GM12878 (cell line): ENCODE measurements around the gene XRCC2. TPM values are rescaled to one million over a fixed set of nuclear protein-coding genes. Genes with fewer than 3 reads are reported as not detected.

ENCODE experiments used
- ATAC-seq: fragments of 200-7000 bp; cut with Tn5 transposase; 3 replicates; pipeline ENCODE4 v1.9.1; 2020; ENCODE audit warnings: mild to moderate bottlenecking, moderate library complexity
- BruUV-seq: library from RNA; stranded (reverse); fragments of 400-500 nt; replicated peaks from 2 replicates; lab custom pipeline; 2021; lab: Mats Ljungman, UMichigan
- CTCF ChIA-PET: fragments of 300-600 bp; sonication (Branson Sonifier 250); formaldehyde crosslinking; extraction: SDS; loops from one replicate; lab custom pipeline; 2021; ENCODE audit warnings: inconsistent platforms; lab: Yijun Ruan, JAX
- POLR2A ChIA-PET: fragments of 350-600 bp; formaldehyde crosslinking; extraction: SDS; loops from one replicate; lab custom pipeline; 2021; ENCODE audit warnings: inconsistent platforms; lab: Charles Lee
- RAD21 ChIA-PET: fragments of 300-600 bp; sonication (Branson Sonifier 250); formaldehyde crosslinking; loops from one replicate; lab custom pipeline; 2023; ENCODE audit warnings: antibody characterized with exemption; ENCODE audit not compliant: unreplicated experiment; lab: Charles Lee
- SMC1A ChIA-PET: fragments of 300-600 bp; sonication (Branson Sonifier 250); formaldehyde crosslinking; loops from one replicate; lab custom pipeline; 2023; ENCODE audit not compliant: unreplicated experiment, uncharacterized antibody; lab: Charles Lee
- DNase-seq: peaks from one replicate; pipeline ENCODE4 v3.0.0-alpha.2; 2011; ENCODE audit warnings: low read depth, low spot score
- FAIRE-seq: peaks from 3 replicates; lab custom pipeline; 2011; peaks lifted over from hg19 to GRCh38; lab: Jason Lieb, UNC
- H2AFZ ChIP-seq: 2 replicates; pipeline ENCODE4 v1.6.0; 2011; ENCODE audit warnings: low read depth, low read length, control low read depth; ENCODE audit not compliant: control insufficient read depth
- H3K27ac ChIP-seq: 2 replicates; pipeline ENCODE4 v1.5.1; 2011; ENCODE audit warnings: control low read depth; ENCODE audit not compliant: control insufficient read depth, insufficient read depth
- H3K27me3 ChIP-seq, 2 experiments: replicated peaks in 1 of 2; 2 replicates each; pipeline versions ENCODE4 v1.6.0 to v1.6.1; 2011; ENCODE audit warnings: low read length in 1 of 2; ENCODE audit not compliant: control insufficient read depth in 2 of 2, insufficient read depth in 2 of 2
- H3K36me3 ChIP-seq, 2 experiments: 2 replicates each; pipeline ENCODE4 v1.5.1; 2011; ENCODE audit warnings: low read length in 1 of 2; ENCODE audit not compliant: control insufficient read depth in 2 of 2, insufficient read depth in 2 of 2
- H3K4me1 ChIP-seq: 2 replicates; pipeline ENCODE4 v1.6.1; 2011; ENCODE audit warnings: mild to moderate bottlenecking, low read length, moderate library complexity, mixed read lengths; ENCODE audit not compliant: control insufficient read depth, insufficient read depth
- H3K4me2 ChIP-seq: 2 replicates; pipeline ENCODE4 v1.6.0; 2011; ENCODE audit warnings: control low read depth; ENCODE audit not compliant: control insufficient read depth, insufficient read depth
- H3K4me3 ChIP-seq: fragments of 200-600 bp; sonication (generic); 2 replicates; pipeline ENCODE4 v1.5.1; 2016
- H3K79me2 ChIP-seq: 2 replicates; pipeline ENCODE4 v1.6.0; 2011; ENCODE audit warnings: low read length; ENCODE audit not compliant: control insufficient read depth, insufficient read depth
- H3K9ac ChIP-seq: 2 replicates; pipeline ENCODE4 v1.8.0; 2011; ENCODE audit warnings: low read length, control low read depth, mixed read lengths; ENCODE audit not compliant: control insufficient read depth, insufficient read depth
- H3K9me3 ChIP-seq: replicated peaks from 3 replicates; pipeline ENCODE4 v1.5.1; 2011; ENCODE audit warnings: mild to moderate bottlenecking, low read length; ENCODE audit not compliant: control insufficient read depth, insufficient read depth
- H4K20me1 ChIP-seq: 2 replicates; pipeline ENCODE4 v1.6.0; 2011; ENCODE audit not compliant: control insufficient read depth, insufficient read depth
- BMI1 ChIP-seq: fragments of 450-650 bp; IDR thresholded peaks from 2 replicates; pipeline ENCODE4 v1.6.1; 2016; ENCODE audit warnings: mild to moderate bottlenecking, moderate library complexity, borderline replicate concordance
- CBX3 ChIP-seq: fragments of 200-600 bp; sonication (generic); IDR thresholded peaks from 2 replicates; pipeline ENCODE4 v1.6.1; 2016; ENCODE audit warnings: low read depth, borderline replicate concordance
- CREM ChIP-seq: IDR thresholded peaks from 2 replicates; pipeline ENCODE4 v1.6.1; 2014; ENCODE audit warnings: antibody characterized with exemption, low read depth
- DPF2 ChIP-seq: fragments of 450-650 bp; IDR thresholded peaks from 2 replicates; pipeline ENCODE4 v1.6.1; 2017; ENCODE audit warnings: mild to moderate bottlenecking
- E2F8 ChIP-seq: fragments of 450-650 bp; IDR thresholded peaks from 2 replicates; pipeline ENCODE4 v1.6.1; 2018; ENCODE audit warnings: mild to moderate bottlenecking, low read depth, moderate library complexity; ENCODE audit not compliant: partially characterized antibody
- FOS ChIP-seq: IDR thresholded peaks from 3 replicates; pipeline ENCODE4 v1.6.1; 2011; ENCODE audit warnings: borderline replicate concordance; ENCODE audit not compliant: insufficient read length; ENCODE audit errors: extremely low read depth
- JUNB ChIP-seq: IDR thresholded peaks from 2 replicates; pipeline ENCODE4 v1.6.1; 2016; ENCODE audit warnings: antibody characterized with exemption, mild to moderate bottlenecking
- MEF2A ChIP-seq: IDR thresholded peaks from 2 replicates; pipeline ENCODE4 v1.6.1; 2011; ENCODE audit warnings: low read depth, mild to moderate bottlenecking, low read length, moderate library complexity; ENCODE audit not compliant: insufficient read depth
- MTA3 ChIP-seq: IDR thresholded peaks from 2 replicates; pipeline ENCODE4 v1.6.1; 2012; ENCODE audit warnings: low read length, inconsistent platforms, borderline replicate concordance
- RAD21 ChIP-seq: IDR thresholded peaks from 2 replicates; pipeline ENCODE4 v1.6.1; 2011; ENCODE audit warnings: mild to moderate bottlenecking, low read depth, low read length, moderate library complexity; ENCODE audit not compliant: insufficient read depth
- RELB ChIP-seq: fragments of 450-650 bp; IDR thresholded peaks from 2 replicates; pipeline ENCODE4 v1.6.1; 2017; ENCODE audit warnings: low read depth, mild to moderate bottlenecking, moderate library complexity
- SMC3 ChIP-seq: IDR thresholded peaks from 2 replicates; pipeline ENCODE4 v1.6.1; 2011; ENCODE audit warnings: low read length, improper control_type of control experiment, borderline replicate concordance
- SP1 ChIP-seq: IDR thresholded peaks from one replicate; pipeline ENCODE4 v1.6.1; 2011; ENCODE audit warnings: low read depth, low read length
- TCF12 ChIP-seq: IDR thresholded peaks from 2 replicates; pipeline ENCODE4 v1.6.1; 2011; ENCODE audit warnings: low read depth, mild to moderate bottlenecking, low read length
- ZNF384 ChIP-seq: IDR thresholded peaks from 2 replicates; pipeline ENCODE4 v1.6.1; 2012; ENCODE audit warnings: low read depth, mild to moderate bottlenecking, low read length, improper control_type of control experiment, borderline replicate concordance
- WGBS: methylation state at CpG from one replicate; pipeline ENCODE4 v1.1.6; 2016; ENCODE audit warnings: low lambda C conversion rate; ENCODE audit not compliant: insufficient replicate concordance, insufficient coverage; ENCODE audit errors: missing lambda C conversion rate; 5-methylcytosine and 5-hydroxymethylcytosine counted together
- in situ Hi-C: fragments of 300-500 bp; cut with MboI; formaldehyde crosslinking; loops from 9 replicates; pipeline ENCODE4 v1.14.3; 2018; ENCODE audit warnings: mixed read lengths
- intact Hi-C: fragments of 100-400 bp; cut with micrococcal nuclease; formaldehyde crosslinking; loops from one replicate; pipeline ENCODE4 v1.14.2; 2022; ENCODE audit not compliant: unreplicated experiment
- polyA plus RNA-seq, 11 experiments: library from polyadenylated mRNA; depleted of rRNA in 4 of 11; unstranded in 6 of 11; stranded (reverse) in 5 of 11; fragments of >200 nt; fragmentation: Nextera tagmentation in 4 of 11; fragmentation: Illumina TruSeq in 1 of 11; extraction: Ambion mirVana in 4 of 11; extraction: Trizol in 1 of 11; gene quantifications; 1 replicate in 1 of 11; 2 replicates in 10 of 11; pipeline versions ENCODE4 v1.2.1 to v1.2.3, GENCODE V29; 2011 to 2016; ENCODE audit warnings: inconsistent platforms in 2 of 11, missing spikeins in 2 of 11, low read depth in 1 of 11
- total RNA-seq, 4 experiments: library from RNA; depleted of rRNA in 3 of 4; stranded (reverse); fragments of >200 nt in 3 of 4; fragmentation: Illumina TruSeq in 1 of 4; extraction: Trizol in 1 of 4; gene quantifications; 2 replicates each; pipeline versions ENCODE4 v1.2.1 to v1.2.3, GENCODE V29; 2013 to 2021

Gene XRCC2
- total and polyA plus RNA-seq, 10 of the 15 experiments (the other 5 are each of a cell fraction or from before 2014, with no cell fraction given) = 4.8 to 21.4 (median 13.9) TPM

DNA sequence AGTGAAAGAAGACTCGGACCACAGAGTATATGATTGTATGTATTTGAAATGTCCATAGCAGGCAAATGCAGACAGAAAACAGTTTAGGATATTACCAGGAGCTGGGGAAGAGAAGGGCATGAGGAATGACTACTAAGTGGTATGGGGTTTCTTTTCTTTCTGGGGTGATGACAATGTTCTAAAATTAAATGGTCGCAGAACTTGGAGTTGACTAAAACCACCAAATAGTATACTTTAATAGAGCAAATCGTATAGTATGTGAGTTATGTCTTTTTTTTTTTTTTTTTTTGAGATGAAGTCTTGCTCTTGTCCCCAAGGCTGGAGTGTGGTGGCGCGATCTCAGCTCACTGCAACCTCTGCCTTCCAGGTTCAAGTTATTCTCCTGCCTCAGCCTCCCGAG lies 34.6 kb downstream of the XRCC2 start:
- Histone ChIP-seq H3K27me3 (no peaks in the 10 kb centered on the region), H3K9me3 (no peaks in the 10 kb centered on the region), H3K36me3 (no peaks in the 10 kb centered on the region), H3K9ac (no peak overlapping the region), H3K4me1 (no peaks in the 10 kb centered on the region), H2AFZ (no peak overlapping the region), H3K27ac (no peak overlapping the region), H3K4me2 (no peak overlapping the region), H3K79me2 (no peaks in the 10 kb centered on the region), H3K4me3 (no peak overlapping the region), H4K20me1 (no peaks in the 10 kb centered on the region)
- no peak for FAIRE-seq
- intact Hi-C loops = no loop called here
- ChIA-PET SMC1A (no interaction called here), RAD21 (no interaction called here), POLR2A (no interaction called here), CTCF (interaction anchor here (0.6 kb wide), 1 partner anchor 582 kb away, joined by 4 read pairs; no protein-coding TSS in a partner anchor)
- no peak for DNase-seq
- 96% methylated on average over 5 of the region's 6 CpGs for WGBS
- no TSS peak for BruUV-seq
- TF ChIP-seq BMI1 (no peak), TCF12 (no peak), SP1 (no peak), ZNF384 (no peak), SMC3 (no peak), CBX3 (no peak), FOS (no peak), MEF2A (no peak), MTA3 (no peak), JUNB (no peak), RAD21 (no peak), RELB (no peak), E2F8 (no peak), CREM (no peak), DPF2 (no peak)
- ATAC-seq = no peak
- in situ Hi-C loops = no loop called here
